HEK293 (cell line): Measurements from ENCODE around the gene TRAPPC13.

ENCODE experiments used
- CTCF ChIA-PET: fragments of 350-600 bp; formaldehyde crosslinking; extraction: SDS; loops from one replicate; lab custom pipeline; 2021; ENCODE audit warnings: antibody characterized with exemption; lab: Yijun Ruan, JAX
- POLR2A ChIA-PET: fragments of 300-600 bp; formaldehyde crosslinking; extraction: SDS; loops from one replicate; lab custom pipeline; 2020; ENCODE audit warnings: antibody characterized with exemption, inconsistent platforms; lab: Yijun Ruan, JAX
- H3K27ac ChIP-seq: fragments of 200-500 bp; sonication (Bioruptor generic); 2 replicates; pipeline ENCODE4 v1.5.1; 2014; ENCODE audit warnings: low read depth, low read length, control low read depth, inconsistent platforms; ENCODE audit errors: extremely low read depth
- H3K36me3 ChIP-seq, 2 experiments: fragments of 200-500 bp in 1 of 2; sonication (Bioruptor generic) in 1 of 2; 1 replicate in 1 of 2; 2 replicates in 1 of 2; pipeline ENCODE4 v1.5.1; 2014 to 2017; ENCODE audit warnings: inconsistent platforms in 2 of 2, low read length in 2 of 2; ENCODE audit not compliant: control insufficient read depth in 2 of 2, insufficient read depth in 1 of 2
- H3K4me1 ChIP-seq: fragments of 200-500 bp; sonication (Bioruptor generic); 2 replicates; pipeline ENCODE4 v1.5.1; 2014; ENCODE audit warnings: mild to moderate bottlenecking, low read length, inconsistent platforms; ENCODE audit not compliant: control insufficient read depth, insufficient read depth
- H3K4me3 ChIP-seq: 2 replicates; pipeline ENCODE4 v1.5.1; 2011; ENCODE audit warnings: low read depth, mild to moderate bottlenecking, control low read depth, low read length, moderate library complexity
- H3K9me3 ChIP-seq: fragments of 200-500 bp; sonication (Bioruptor generic); 2 replicates; pipeline ENCODE4 v1.5.1; 2014; ENCODE audit warnings: low read depth, low read length, inconsistent platforms; ENCODE audit not compliant: control insufficient read depth, insufficient read depth
- ATF2 ChIP-seq: fragments of 450-650 bp; formaldehyde crosslinking; IDR thresholded peaks from 2 replicates; pipeline ENCODE4 v1.5.1; 2016; ENCODE audit warnings: missing biosample characterization, missing genetic modification characterization, low read depth
- HIC1 ChIP-seq: fragments of 450-650 bp; formaldehyde crosslinking; IDR thresholded peaks from 2 replicates; pipeline ENCODE4 v1.5.1; 2016; ENCODE audit warnings: missing biosample characterization, missing genetic modification characterization
- PRDM1 ChIP-seq: fragments of 450-650 bp; formaldehyde crosslinking; IDR thresholded peaks from 2 replicates; pipeline ENCODE4; 2016; ENCODE audit warnings: missing biosample characterization, missing genetic modification characterization
- REST ChIP-seq: fragments of 450-650 bp; formaldehyde crosslinking; IDR thresholded peaks from 2 replicates; pipeline ENCODE4 v1.5.1; 2016; ENCODE audit warnings: missing biosample characterization, missing genetic modification characterization
- ZBTB21 ChIP-seq: fragments of 450-650 bp; formaldehyde crosslinking; IDR thresholded peaks from 2 replicates; pipeline ENCODE4 v1.5.1; 2017; ENCODE audit warnings: missing biosample characterization, missing genetic modification characterization
- ZBTB6 ChIP-seq: fragments of 450-650 bp; formaldehyde crosslinking; IDR thresholded peaks from 2 replicates; pipeline ENCODE4 v1.5.1; 2017; ENCODE audit warnings: missing biosample characterization, missing genetic modification characterization
- ZNF2 ChIP-seq: fragments of 450-650 bp; formaldehyde crosslinking; IDR thresholded peaks from 2 replicates; pipeline ENCODE4 v1.5.1; 2016; ENCODE audit warnings: missing biosample characterization, missing genetic modification characterization
- ZNF521 ChIP-seq: fragments of 450-650 bp; formaldehyde crosslinking; IDR thresholded peaks from 2 replicates; pipeline ENCODE4 v1.5.1; 2017; ENCODE audit warnings: missing biosample characterization, mild to moderate bottlenecking, missing genetic modification characterization
- ZNF529 ChIP-seq: fragments of 450-650 bp; formaldehyde crosslinking; IDR thresholded peaks from 2 replicates; pipeline ENCODE4 v1.5.1; 2017; ENCODE audit warnings: missing genetic modification characterization, missing biosample characterization; ENCODE audit not compliant: insufficient replicate concordance
- ZNF571 ChIP-seq: fragments of 450-650 bp; formaldehyde crosslinking; IDR thresholded peaks from 2 replicates; pipeline ENCODE4 v1.5.0; 2017; ENCODE audit warnings: missing biosample characterization, missing genetic modification characterization
- ZNF626 ChIP-seq: fragments of 450-650 bp; sonication (Bioruptor Pico); formaldehyde crosslinking; IDR thresholded peaks from 2 replicates; pipeline ENCODE4 v1.5.1; 2018; ENCODE audit warnings: missing biosample characterization, missing genetic modification characterization, inconsistent platforms
- ZNF629 ChIP-seq: fragments of 450-650 bp; formaldehyde crosslinking; IDR thresholded peaks from 2 replicates; pipeline ENCODE4 v1.5.1; 2017; ENCODE audit warnings: missing biosample characterization, missing genetic modification characterization
- ZNF654 ChIP-seq: fragments of 450-650 bp; formaldehyde crosslinking; IDR thresholded peaks from 2 replicates; pipeline ENCODE4 v1.5.1; 2016; ENCODE audit warnings: low read depth, missing biosample characterization, missing genetic modification characterization
- ZNF677 ChIP-seq: fragments of 450-650 bp; IDR thresholded peaks from 2 replicates; pipeline ENCODE4 v1.5.0; 2018; ENCODE audit warnings: missing biosample characterization, mild to moderate bottlenecking, missing genetic modification characterization, moderate library complexity

The TRAPPC13 gene

GRCh38 chr5:65640240-65640639, 15.4 kb downstream of the TRAPPC13 start:
- no peaks in the 10 kb centered on the region for H3K9me3 ChIP-seq
- ChIA-PET POLR2A (no interaction called here), CTCF (no interaction called here)
- no peak overlapping the region for H3K4me3 ChIP-seq
- no peak for TF ChIP-seq ZNF626 (tag by site-specific recombination)
- no peak for TF ChIP-seq ZNF521 (tag by site-specific recombination)
- TF ChIP-seq ATF2 (tag by site-specific recombination): no peak
- TF ChIP-seq PRDM1: no peak
- no peak overlapping the region for H3K27ac ChIP-seq
- no peaks in the 10 kb centered on the region for H3K4me1 ChIP-seq
- H3K36me3 ChIP-seq: peaks cover 43 to 56% of the 10 kb centered on the region in 2 experiments

GRCh38 chr5:65646938-65647337, 22.1 kb downstream of the TRAPPC13 start:
- Histone ChIP-seq H3K4me1 (no peaks in the 10 kb centered on the region), H3K4me3 (no peak overlapping the region), H3K36me3 (peaks cover 4 to 9% of the 10 kb centered on the region in 2 experiments), H3K9me3 (no peaks in the 10 kb centered on the region), H3K27ac (no peak overlapping the region)
- ChIA-PET POLR2A (interaction anchor here (1.0 kb wide), 1 partner anchor 23 kb away, joined by 3 read pairs; the partner anchor contains the start of gene TRIM23), CTCF (no interaction called here)
- no peak for TF ChIP-seq ZNF2 (tag by site-specific recombination)
- no peak for TF ChIP-seq ZBTB21 (tag by site-specific recombination)
- 0 out of 2 replicates have a peak, but pooled peaks have one; percentile 23 for TF ChIP-seq ZNF629 (tag by site-specific recombination)
- TF ChIP-seq ATF2 (tag by site-specific recombination): peak; percentile 81
- TF ChIP-seq ZBTB6: no peak
- no peak for TF ChIP-seq REST (tag by site-specific recombination)
- no peak for TF ChIP-seq ZNF654 (tag by site-specific recombination)
- no peak for TF ChIP-seq ZNF677
- no peak for TF ChIP-seq ZNF529 (tag by site-specific recombination)
- no peak for TF ChIP-seq ZNF571 (tag by site-specific recombination)
- no peak for TF ChIP-seq HIC1 (tag by site-specific recombination)
